ENCODE measurements around the gene CALN1. TPM values are rescaled to one million over a fixed set of nuclear protein-coding genes. Genes with fewer than 3 reads are reported as not detected.

Gene CALN1
- total and polyA plus RNA-seq, 2 experiments from 2014 or later = 7.6 to 14.5 TPM

- TF ChIP-seq ETS1 (IDR thresholded peaks at IDR 0.05) (no peak), EZH2 (IDR thresholded peaks at IDR 0.05; ENCODE audit: low read depth, unreplicated experiment) (no peak), CREB1 (CRISPR knock-in tag; IDR thresholded peaks at IDR 0.05; ENCODE audit: low read depth) (no peak), JUNB (IDR thresholded peaks at IDR 0.05; ENCODE audit: unreplicated experiment) (no peak)
Measured at GRCh38 chr7:71990138-71990462, 422.0 kb downstream of the CALN1 start (continued).

GRCh38 chr7:71988201-71988600, 423.9 kb downstream of the CALN1 start:
- no peaks in the 10 kb centered on the region for H3K27me3 ChIP-seq (ENCODE audit: insufficient read depth)
- peaks cover 6% of the 10 kb centered on the region; the same call in 2 of the 3 replicates for H3K4me1 Mint-ChIP-seq
- H3K4me1 ChIP-seq (ENCODE audit: insufficient read depth) = no peaks in the 10 kb centered on the region
- no peak for DNase-seq (ENCODE audit: low spot score)
- H3K4me3 ChIP-seq = no peak overlapping the region
- no peaks in the 10 kb centered on the region for H3F3A ChIP-seq (replicated peaks; ENCODE audit: low read depth)
- H3K27ac Mint-ChIP-seq = no peak overlapping the region
- no peaks in the 10 kb centered on the region; the same call in 2 of the 3 replicates for H3K9me3 Mint-ChIP-seq
- H3K27me3 Mint-ChIP-seq (ENCODE audit: insufficient read depth, low read depth, poor library complexity) = peaks cover 3% of the 10 kb centered on the region
- no peak overlapping the region for H3K4me2 ChIP-seq
- H3K4me3 Mint-ChIP-seq = no peak overlapping the region
- H3K79me2 ChIP-seq (replicated peaks; ENCODE audit: insufficient read depth) = no peaks in the 10 kb centered on the region
- H3K27ac ChIP-seq (ENCODE audit: low read depth) = no peak overlapping the region
- no peak overlapping the region for H2AFZ ChIP-seq
- no peaks in the 10 kb centered on the region for H3K36me3 ChIP-seq (ENCODE audit: insufficient read depth)
- ATAC-seq = no peak
- 0 out of 2 replicates have a peak, but pooled peaks cover 4% of the 10 kb centered on the region for H4K20me1 ChIP-seq (replicated peaks; ENCODE audit: insufficient read depth)
- no peaks in the 10 kb centered on the region for H3K36me3 Mint-ChIP-seq (ENCODE audit: low read depth)
- H3K9me2 ChIP-seq (ENCODE audit: insufficient read depth) = no peaks in the 10 kb centered on the region
- TF ChIP-seq ETS1 (IDR thresholded peaks at IDR 0.05) (no peak), REST (IDR thresholded peaks at IDR 0.05; ENCODE audit: unreplicated experiment) (no peak), EZH2 (IDR thresholded peaks at IDR 0.05; ENCODE audit: low read depth, unreplicated experiment) (no peak), EZH2phosphoT487 (IDR thresholded peaks at IDR 0.05; ENCODE audit: unreplicated experiment) (no peak), CREB1 (CRISPR knock-in tag; IDR thresholded peaks at IDR 0.05; ENCODE audit: low read depth) (no peak), CTCF (conservative IDR thresholded peaks at IDR 0.05; ENCODE audit: low read depth in 2 of 2) (no peak), ZNF331 (CRISPR knock-in tag; IDR thresholded peaks at IDR 0.05; ENCODE audit: low read depth) (no peak), POLR2AphosphoS5 (IDR thresholded peaks at IDR 0.05; ENCODE audit: low read depth) (no peak), JUNB (IDR thresholded peaks at IDR 0.05; ENCODE audit: unreplicated experiment) (no peak), STAT1 (IDR thresholded peaks at IDR 0.05; ENCODE audit: unreplicated experiment) (no peak)
- TF ChIP-seq, protein P1, sequence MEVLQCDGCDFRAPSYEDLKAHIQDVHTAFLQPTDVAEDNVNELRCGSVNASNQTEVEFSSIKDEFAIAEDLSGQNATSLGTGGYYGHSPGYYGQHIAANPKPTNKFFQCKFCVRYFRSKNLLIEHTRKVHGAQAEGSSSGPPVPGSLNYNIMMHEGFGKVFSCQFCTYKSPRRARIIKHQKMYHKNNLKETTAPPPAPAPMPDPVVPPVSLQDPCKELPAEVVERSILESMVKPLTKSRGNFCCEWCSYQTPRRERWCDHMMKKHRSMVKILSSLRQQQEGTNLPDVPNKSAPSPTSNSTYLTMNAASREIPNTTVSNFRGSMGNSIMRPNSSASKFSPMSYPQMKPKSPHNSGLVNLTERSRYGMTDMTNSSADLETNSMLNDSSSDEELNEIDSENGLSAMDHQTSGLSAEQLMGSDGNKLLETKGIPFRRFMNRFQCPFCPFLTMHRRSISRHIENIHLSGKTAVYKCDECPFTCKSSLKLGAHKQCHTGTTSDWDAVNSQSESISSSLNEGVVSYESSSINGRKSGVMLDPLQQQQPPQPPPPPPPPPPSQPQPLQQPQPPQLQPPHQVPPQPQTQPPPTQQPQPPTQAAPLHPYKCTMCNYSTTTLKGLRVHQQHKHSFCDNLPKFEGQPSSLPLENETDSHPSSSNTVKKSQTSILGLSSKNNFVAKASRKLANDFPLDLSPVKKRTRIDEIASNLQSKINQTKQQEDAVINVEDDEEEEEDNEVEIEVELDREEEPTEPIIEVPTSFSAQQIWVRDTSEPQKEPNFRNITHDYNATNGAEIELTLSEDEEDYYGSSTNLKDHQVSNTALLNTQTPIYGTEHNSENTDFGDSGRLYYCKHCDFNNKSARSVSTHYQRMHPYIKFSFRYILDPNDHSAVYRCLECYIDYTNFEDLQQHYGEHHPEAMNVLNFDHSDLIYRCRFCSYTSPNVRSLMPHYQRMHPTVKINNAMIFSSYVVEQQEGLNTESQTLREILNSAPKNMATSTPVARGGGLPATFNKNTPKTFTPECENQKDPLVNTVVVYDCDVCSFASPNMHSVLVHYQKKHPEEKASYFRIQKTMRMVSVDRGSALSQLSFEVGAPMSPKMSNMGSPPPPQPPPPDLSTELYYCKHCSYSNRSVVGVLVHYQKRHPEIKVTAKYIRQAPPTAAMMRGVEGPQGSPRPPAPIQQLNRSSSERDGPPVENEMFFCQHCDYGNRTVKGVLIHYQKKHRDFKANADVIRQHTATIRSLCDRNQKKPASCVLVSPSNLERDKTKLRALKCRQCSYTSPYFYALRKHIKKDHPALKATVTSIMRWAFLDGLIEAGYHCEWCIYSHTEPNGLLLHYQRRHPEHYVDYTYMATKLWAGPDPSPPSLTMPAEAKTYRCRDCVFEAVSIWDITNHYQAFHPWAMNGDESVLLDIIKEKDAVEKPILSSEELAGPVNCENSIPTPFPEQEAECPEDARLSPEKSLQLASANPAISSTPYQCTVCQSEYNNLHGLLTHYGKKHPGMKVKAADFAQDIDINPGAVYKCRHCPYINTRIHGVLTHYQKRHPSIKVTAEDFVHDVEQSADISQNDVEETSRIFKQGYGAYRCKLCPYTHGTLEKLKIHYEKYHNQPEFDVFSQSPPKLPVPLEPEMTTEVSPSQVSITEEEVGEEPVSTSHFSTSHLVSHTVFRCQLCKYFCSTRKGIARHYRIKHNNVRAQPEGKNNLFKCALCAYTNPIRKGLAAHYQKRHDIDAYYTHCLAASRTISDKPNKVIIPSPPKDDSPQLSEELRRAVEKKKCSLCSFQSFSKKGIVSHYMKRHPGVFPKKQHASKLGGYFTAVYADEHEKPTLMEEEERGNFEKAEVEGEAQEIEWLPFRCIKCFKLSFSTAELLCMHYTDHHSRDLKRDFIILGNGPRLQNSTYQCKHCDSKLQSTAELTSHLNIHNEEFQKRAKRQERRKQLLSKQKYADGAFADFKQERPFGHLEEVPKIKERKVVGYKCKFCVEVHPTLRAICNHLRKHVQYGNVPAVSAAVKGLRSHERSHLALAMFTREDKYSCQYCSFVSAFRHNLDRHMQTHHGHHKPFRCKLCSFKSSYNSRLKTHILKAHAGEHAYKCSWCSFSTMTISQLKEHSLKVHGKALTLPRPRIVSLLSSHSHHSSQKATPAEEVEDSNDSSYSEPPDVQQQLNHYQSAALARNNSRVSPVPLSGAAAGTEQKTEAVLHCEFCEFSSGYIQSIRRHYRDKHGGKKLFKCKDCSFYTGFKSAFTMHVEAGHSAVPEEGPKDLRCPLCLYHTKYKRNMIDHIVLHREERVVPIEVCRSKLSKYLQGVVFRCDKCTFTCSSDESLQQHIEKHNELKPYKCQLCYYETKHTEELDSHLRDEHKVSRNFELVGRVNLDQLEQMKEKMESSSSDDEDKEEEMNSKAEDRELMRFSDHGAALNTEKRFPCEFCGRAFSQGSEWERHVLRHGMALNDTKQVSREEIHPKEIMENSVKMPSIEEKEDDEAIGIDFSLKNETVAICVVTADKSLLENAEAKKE (CRISPR knock-in tag; IDR thresholded peaks at IDR 0.05) = no peak

All from GM23338 (cell line).